HUES48 (cell line): ENCODE measurements around the gene DDX27.

Experiments
- H3K27ac ChIP-seq: one replicate; pipeline ENCODE4 v1.7.0; 2013; ENCODE audit warnings: low read depth, low read length, inconsistent platforms
- H3K27me3 ChIP-seq: 2 replicates; pipeline ENCODE4 v1.6.1; 2013; ENCODE audit warnings: mild to moderate bottlenecking, low read length; ENCODE audit not compliant: control insufficient read depth, insufficient read depth
- H3K36me3 ChIP-seq: 2 replicates; pipeline ENCODE4 v1.6.1; 2013; ENCODE audit warnings: low read length; ENCODE audit not compliant: control insufficient read depth, insufficient read depth
- H3K4me1 ChIP-seq: 2 replicates; pipeline ENCODE4 v1.6.1; 2013; ENCODE audit warnings: mild to moderate bottlenecking, low read length; ENCODE audit not compliant: control insufficient read depth, insufficient read depth
- H3K4me3 ChIP-seq: 2 replicates; pipeline ENCODE4 v1.5.1; 2013; ENCODE audit warnings: mild to moderate bottlenecking, low read depth, low read length
- H3K9ac ChIP-seq: 2 replicates; pipeline ENCODE4 v1.6.1; 2013; ENCODE audit warnings: mild to moderate bottlenecking, low read depth, low read length, moderate library complexity
- H3K9me3 ChIP-seq: 2 replicates; pipeline ENCODE4 v1.6.1; 2013; ENCODE audit warnings: low read length; ENCODE audit not compliant: control insufficient read depth, insufficient read depth

The DDX27 gene

GRCh38 chr20:49285233-49285668 is 66.0 kb downstream of the DDX27 start:
- H3K9ac ChIP-seq: peak overlapping the region; percentile 28
- H3K4me3 ChIP-seq: peak overlapping the region; percentile 44
- no peaks in the 10 kb centered on the region for H3K27me3 ChIP-seq
- H3K4me1 ChIP-seq: peaks cover 43% of the 10 kb centered on the region
- H3K36me3 ChIP-seq: peaks cover 99% of the 10 kb centered on the region
- H3K27ac ChIP-seq: peak overlapping the region; percentile 88
- 0 out of 2 replicates have a peak, but pooled peaks cover 2% of the 10 kb centered on the region for H3K9me3 ChIP-seq

- peak overlapping the region; percentile 44 for H3K4me3 ChIP-seq
- H3K4me1 ChIP-seq: peaks cover 43% of the 10 kb centered on the region
Observed at GRCh38 chr20:49285813-49286494, 66.7 kb downstream of the DDX27 start.

GRCh38 chr20:49286689-49287551 is 67.7 kb downstream of the DDX27 start:
- 0 out of 2 replicates have a peak overlapping the region, but pooled peaks have one; percentile 17 for H3K4me3 ChIP-seq
- H3K9ac ChIP-seq: peak overlapping the region; percentile 34; the same call in 1 of the 2 replicates
- H3K4me1 ChIP-seq: peaks cover 43% of the 10 kb centered on the region
- H3K27me3 ChIP-seq: no peaks in the 10 kb centered on the region
- no peaks in the 10 kb centered on the region for H3K9me3 ChIP-seq
- peak overlapping the region; percentile 88 for H3K27ac ChIP-seq
- H3K36me3 ChIP-seq: peaks cover 96% of the 10 kb centered on the region

More at GRCh38 chr20:49285813-49286494, 66.7 kb downstream of the DDX27 start:
- H3K9me3 ChIP-seq: no peaks in the 10 kb centered on the region
- H3K9ac ChIP-seq: peak overlapping the region; percentile 34
- peak overlapping the region; percentile 88 for H3K27ac ChIP-seq
- H3K27me3 ChIP-seq: no peaks in the 10 kb centered on the region
- peaks cover 98% of the 10 kb centered on the region for H3K36me3 ChIP-seq

- H3K4me3 ChIP-seq: no peak overlapping the region
- peaks cover 88% of the 10 kb centered on the region for H3K36me3 ChIP-seq
- H3K9me3 ChIP-seq: no peaks in the 10 kb centered on the region
- no peak overlapping the region for H3K9ac ChIP-seq
- H3K27me3 ChIP-seq: no peaks in the 10 kb centered on the region
- H3K27ac ChIP-seq: peak overlapping the region; percentile 88
- H3K4me1 ChIP-seq: peaks cover 39% of the 10 kb centered on the region
Observed at GRCh38 chr20:49287555-49288249, 68.5 kb downstream of the DDX27 start.

- H3K27ac ChIP-seq: peak overlapping the region; percentile 88
- H3K4me1 ChIP-seq: peaks cover 34% of the 10 kb centered on the region
- H3K27me3 ChIP-seq: no peaks in the 10 kb centered on the region
- H3K36me3 ChIP-seq: peaks cover 82% of the 10 kb centered on the region
- H3K9me3 ChIP-seq: no peaks in the 10 kb centered on the region
- no peak overlapping the region for H3K9ac ChIP-seq
- H3K4me3 ChIP-seq: no peak overlapping the region
Observed at GRCh38 chr20:49288250-49288751, 69.1 kb downstream of the DDX27 start.

- peak overlapping the region; percentile 88 for H3K27ac ChIP-seq
- H3K4me3 ChIP-seq: no peak overlapping the region
- H3K4me1 ChIP-seq: peaks cover 29% of the 10 kb centered on the region
- 0 out of 2 replicates have a peak overlapping the region, but pooled peaks have one; percentile 26 for H3K9ac ChIP-seq
- no peaks in the 10 kb centered on the region for H3K27me3 ChIP-seq
- H3K36me3 ChIP-seq: peaks cover 75% of the 10 kb centered on the region
- no peaks in the 10 kb centered on the region for H3K9me3 ChIP-seq
Observed at GRCh38 chr20:49288784-49289696, 69.8 kb downstream of the DDX27 start.

- no peaks in the 10 kb centered on the region for H3K9me3 ChIP-seq
- no peak overlapping the region for H3K4me3 ChIP-seq
- no peak overlapping the region for H3K9ac ChIP-seq
- peaks cover 59% of the 10 kb centered on the region for H3K36me3 ChIP-seq
- H3K27me3 ChIP-seq: no peaks in the 10 kb centered on the region
- peak overlapping the region; percentile 79 for H3K27ac ChIP-seq
- H3K4me1 ChIP-seq: peaks cover 26% of the 10 kb centered on the region
Observed at GRCh38 chr20:49290608-49291191, 71.5 kb downstream of the DDX27 start.

- no peak overlapping the region for H3K9ac ChIP-seq
- H3K9me3 ChIP-seq: no peaks in the 10 kb centered on the region
- H3K36me3 ChIP-seq: peaks cover 54% of the 10 kb centered on the region
- peaks cover 21% of the 10 kb centered on the region for H3K4me1 ChIP-seq
- H3K4me3 ChIP-seq: no peak overlapping the region
- H3K27ac ChIP-seq: peak overlapping the region; percentile 79
- H3K27me3 ChIP-seq: no peaks in the 10 kb centered on the region
Observed at GRCh38 chr20:49291200-49291599, 72.0 kb downstream of the DDX27 start.

- no peak overlapping the region for H3K9ac ChIP-seq
- no peaks in the 10 kb centered on the region for H3K27me3 ChIP-seq
- peaks cover 46% of the 10 kb centered on the region for H3K36me3 ChIP-seq
- H3K9me3 ChIP-seq: no peaks in the 10 kb centered on the region
- H3K4me1 ChIP-seq: peaks cover 14% of the 10 kb centered on the region
- H3K4me3 ChIP-seq: no peak overlapping the region
- H3K27ac ChIP-seq: peak overlapping the region; percentile 33
Observed at GRCh38 chr20:49292010-49292409, 72.8 kb downstream of the DDX27 start.
